DND-41 (cell line): Measurements from ENCODE around the gene TTYH3.

Source experiments
- ATAC-seq: fragments of 200-7000 bp; cut with Tn5 transposase; 3 replicates; pipeline ENCODE4 v1.9.1; 2021; ENCODE audit warnings: low read depth; ENCODE audit not compliant: insufficient read depth
- DNase-seq: peaks from one replicate; pipeline ENCODE4 v3.0.0-alpha.2; 2020
- H2AFZ ChIP-seq: 2 replicates; pipeline ENCODE4 v1.6.0; 2012; ENCODE audit warnings: low read depth, low read length
- H3K27ac ChIP-seq: 2 replicates; pipeline ENCODE4 v1.5.1; 2012; ENCODE audit warnings: low read length, inconsistent platforms
- H3K27me3 ChIP-seq: fragments of 200-600 bp; sonication (generic); 2 replicates; pipeline ENCODE4 v1.6.0; 2012; ENCODE audit warnings: low read length, mild to moderate bottlenecking, inconsistent platforms; ENCODE audit not compliant: insufficient read depth, poor library complexity
- H3K36me3 ChIP-seq: 2 replicates; pipeline ENCODE4 v1.5.1; 2012; ENCODE audit warnings: low read length, inconsistent platforms; ENCODE audit not compliant: insufficient read depth
- H3K4me1 ChIP-seq: 2 replicates; pipeline ENCODE4 v1.5.1; 2012; ENCODE audit warnings: mild to moderate bottlenecking, low read length; ENCODE audit not compliant: insufficient read depth
- H3K4me2 ChIP-seq: 2 replicates; pipeline ENCODE4 v1.6.0; 2012; ENCODE audit warnings: mild to moderate bottlenecking, moderate library complexity, low read length, inconsistent platforms; ENCODE audit not compliant: insufficient read depth
- H3K4me3 ChIP-seq, 2 experiments: fragments of 200-600 bp in 1 of 2; shearing (Covaris generic) in 1 of 2; 2 replicates each; pipeline ENCODE4 v1.5.1; 2012 to 2016; ENCODE audit warnings: inconsistent platforms in 2 of 2, low read length in 2 of 2, mild to moderate bottlenecking in 2 of 2, low read depth in 1 of 2, moderate library complexity in 1 of 2
- H3K79me2 ChIP-seq: 2 replicates; pipeline ENCODE4 v1.6.0; 2012; ENCODE audit warnings: low read length, inconsistent platforms; ENCODE audit not compliant: insufficient read depth
- H3K9ac ChIP-seq: 2 replicates; pipeline ENCODE4 v1.6.0; 2012; ENCODE audit warnings: low read depth, mild to moderate bottlenecking, inconsistent platforms, low read length, moderate library complexity
- H3K9me3 ChIP-seq: 2 replicates; pipeline ENCODE4 v1.5.1; 2012; ENCODE audit warnings: low read length, moderate library complexity, mild to moderate bottlenecking, inconsistent platforms; ENCODE audit not compliant: insufficient read depth, severe bottlenecking
- H4K20me1 ChIP-seq: 2 replicates; pipeline ENCODE4 v1.6.0; 2012; ENCODE audit warnings: low read length; ENCODE audit not compliant: insufficient read depth
- EZH2 ChIP-seq: IDR thresholded peaks from 3 replicates; pipeline ENCODE4 v1.6.1; 2012; ENCODE audit warnings: borderline replicate concordance, low read depth, mild to moderate bottlenecking, moderate library complexity, low read length, inconsistent platforms; ENCODE audit not compliant: severe bottlenecking
- TF ChIP-seq, protein P1 (sequence below): IDR thresholded peaks from 2 replicates; pipeline ENCODE4 v1.5.1; 2012; ENCODE audit warnings: borderline replicate concordance, low read length, moderate library complexity, mild to moderate bottlenecking; ENCODE audit not compliant: poor library complexity, severe bottlenecking; ENCODE audit errors: extremely low read depth

Gene TTYH3

DNA sequence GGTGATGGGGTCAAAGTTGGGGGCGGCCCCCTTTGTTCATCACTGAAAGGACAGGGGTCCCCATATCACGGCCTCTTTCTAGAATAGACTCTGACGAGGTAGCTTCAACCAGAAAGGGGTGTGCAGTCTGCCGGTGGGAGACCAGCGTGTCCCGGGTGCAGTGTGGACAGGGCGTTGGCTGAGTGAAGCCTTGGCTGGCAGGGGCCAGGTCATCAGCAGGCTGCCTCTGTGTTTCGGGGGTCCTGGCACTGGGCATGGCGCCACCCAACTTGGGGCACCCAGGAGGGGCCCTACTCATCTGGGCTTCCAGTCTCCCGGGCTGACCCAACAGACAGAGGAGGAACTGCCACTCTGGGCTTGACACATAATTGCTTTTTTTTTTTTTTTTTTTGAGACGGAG, 52.7 kb downstream of the TTYH3 start:
- Histone ChIP-seq H3K9ac (no peak overlapping the region), H3K27ac (no peak overlapping the region), H3K36me3 (no peaks in the 10 kb centered on the region), H3K4me3 (no peak overlapping the region), H4K20me1 (no peaks in the 10 kb centered on the region), H3K27me3 (no peaks in the 10 kb centered on the region), H2AFZ (no peak overlapping the region), H3K79me2 (no peaks in the 10 kb centered on the region), H3K4me1 (no peaks in the 10 kb centered on the region), H3K4me2 (no peak overlapping the region), H3K9me3 (no peaks in the 10 kb centered on the region)
- ATAC-seq = no peak
- DNase-seq = no peak
- TF ChIP-seq, protein P1, sequence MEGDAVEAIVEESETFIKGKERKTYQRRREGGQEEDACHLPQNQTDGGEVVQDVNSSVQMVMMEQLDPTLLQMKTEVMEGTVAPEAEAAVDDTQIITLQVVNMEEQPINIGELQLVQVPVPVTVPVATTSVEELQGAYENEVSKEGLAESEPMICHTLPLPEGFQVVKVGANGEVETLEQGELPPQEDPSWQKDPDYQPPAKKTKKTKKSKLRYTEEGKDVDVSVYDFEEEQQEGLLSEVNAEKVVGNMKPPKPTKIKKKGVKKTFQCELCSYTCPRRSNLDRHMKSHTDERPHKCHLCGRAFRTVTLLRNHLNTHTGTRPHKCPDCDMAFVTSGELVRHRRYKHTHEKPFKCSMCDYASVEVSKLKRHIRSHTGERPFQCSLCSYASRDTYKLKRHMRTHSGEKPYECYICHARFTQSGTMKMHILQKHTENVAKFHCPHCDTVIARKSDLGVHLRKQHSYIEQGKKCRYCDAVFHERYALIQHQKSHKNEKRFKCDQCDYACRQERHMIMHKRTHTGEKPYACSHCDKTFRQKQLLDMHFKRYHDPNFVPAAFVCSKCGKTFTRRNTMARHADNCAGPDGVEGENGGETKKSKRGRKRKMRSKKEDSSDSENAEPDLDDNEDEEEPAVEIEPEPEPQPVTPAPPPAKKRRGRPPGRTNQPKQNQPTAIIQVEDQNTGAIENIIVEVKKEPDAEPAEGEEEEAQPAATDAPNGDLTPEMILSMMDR = no peak
- TF ChIP-seq EZH2 = no peak

DNA sequence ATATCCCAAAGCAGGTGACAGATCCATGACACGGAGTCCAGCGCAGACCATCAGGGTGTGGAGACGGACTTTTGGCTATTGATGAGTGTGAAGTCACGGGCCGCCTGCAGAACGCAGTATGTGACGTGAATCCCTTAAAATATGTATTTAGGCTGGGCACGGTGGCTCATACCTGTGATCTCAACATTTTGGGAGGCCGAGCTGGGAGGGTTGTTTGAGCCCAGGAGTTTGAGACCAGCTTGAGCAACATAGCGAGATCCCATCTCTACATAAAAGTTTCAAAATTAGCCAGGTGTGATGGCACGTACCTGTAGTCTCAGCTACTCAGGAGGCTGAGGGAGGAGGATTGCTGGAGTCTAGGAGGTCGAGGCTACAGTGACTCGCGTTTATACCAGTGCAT, 54.3 kb downstream of the TTYH3 start:
- Histone ChIP-seq H3K4me2 (no peak overlapping the region), H3K9me3 (no peaks in the 10 kb centered on the region), H4K20me1 (no peaks in the 10 kb centered on the region), H3K36me3 (no peaks in the 10 kb centered on the region), H3K4me1 (no peaks in the 10 kb centered on the region), H2AFZ (no peak overlapping the region), H3K27ac (no peak overlapping the region), H3K79me2 (no peaks in the 10 kb centered on the region), H3K27me3 (no peaks in the 10 kb centered on the region), H3K4me3 (no peak overlapping the region), H3K9ac (no peak overlapping the region)
- TF ChIP-seq, protein P1 = no peak
- TF ChIP-seq EZH2 = no peak
- DNase-seq = no peak
- ATAC-seq = no peak

DNA sequence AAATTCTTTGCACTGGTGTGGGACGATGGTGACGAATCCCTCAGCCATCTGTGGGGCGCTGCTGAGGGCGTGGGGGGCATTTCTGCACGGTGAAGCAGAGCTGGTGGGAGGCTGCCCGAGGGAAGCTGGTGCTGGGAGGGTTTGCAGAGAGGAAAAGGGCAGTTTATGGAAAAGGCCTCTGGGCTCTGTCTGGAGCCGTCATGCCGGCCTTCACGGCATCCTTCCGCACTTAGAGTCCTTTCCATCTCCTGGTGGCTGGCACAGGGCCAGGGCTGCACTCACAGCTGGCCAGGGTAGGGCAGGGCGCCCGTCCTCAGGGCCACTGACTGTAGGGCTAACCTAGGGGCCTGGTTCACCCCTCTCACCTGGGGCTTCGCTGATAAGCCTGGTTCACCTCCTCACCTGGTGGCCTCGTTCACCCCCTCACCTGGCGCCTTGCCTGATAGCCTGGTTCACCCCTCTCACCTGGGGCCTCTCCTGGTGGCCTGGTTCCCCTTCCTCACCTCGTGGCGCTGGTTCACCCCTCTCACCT, 55.6 kb downstream of the TTYH3 start:
- H3K4me3 ChIP-seq = no peak overlapping the region
- H3K27me3 ChIP-seq = no peaks in the 10 kb centered on the region
- DNase-seq (no peak), ATAC-seq (no peak)
- H3K9ac ChIP-seq = no peak overlapping the region
- H3K36me3 ChIP-seq = no peaks in the 10 kb centered on the region
- H3K9me3 ChIP-seq = no peaks in the 10 kb centered on the region
- no peak overlapping the region for H2AFZ ChIP-seq
- no peaks in the 10 kb centered on the region for H3K79me2 ChIP-seq
- no peaks in the 10 kb centered on the region for H3K4me1 ChIP-seq
- TF ChIP-seq EZH2 = no peak
- TF ChIP-seq, protein P1 = no peak
- no peak overlapping the region for H3K4me2 ChIP-seq
- no peaks in the 10 kb centered on the region for H4K20me1 ChIP-seq
- H3K27ac ChIP-seq = no peak overlapping the region

GRCh38 chr7:2687881-2688318, 56.1 kb downstream of the TTYH3 start, which contains the start of gene AMZ1:
Gene AMZ1, plus strand, starts transcription at chr7:2688202. Its CDS starts 12,250 bp downstream, at chr7:2700452.
- Histone ChIP-seq H3K4me3 (no peak within 1 kb of the TSS), H3K27ac (no peak within 1 kb of the TSS), H3K79me2 (no peaks in the 10 kb centered on the region), H2AFZ (no peak within 1 kb of the TSS), H3K9ac (no peak within 1 kb of the TSS), H3K36me3 (no peaks in the 10 kb centered on the region), H4K20me1 (no peaks in the 10 kb centered on the region), H3K9me3 (no peaks in the 10 kb centered on the region), H3K4me2 (no peak within 1 kb of the TSS), H3K4me1 (no peaks in the 10 kb centered on the region), H3K27me3 (no peaks in the 10 kb centered on the region)
- ATAC-seq = no peak
- no peak for DNase-seq
- TF ChIP-seq, protein P1 = no peak
- TF ChIP-seq EZH2 = no peak
